ENCODE data around the gene PCSK1N.

DNA sequence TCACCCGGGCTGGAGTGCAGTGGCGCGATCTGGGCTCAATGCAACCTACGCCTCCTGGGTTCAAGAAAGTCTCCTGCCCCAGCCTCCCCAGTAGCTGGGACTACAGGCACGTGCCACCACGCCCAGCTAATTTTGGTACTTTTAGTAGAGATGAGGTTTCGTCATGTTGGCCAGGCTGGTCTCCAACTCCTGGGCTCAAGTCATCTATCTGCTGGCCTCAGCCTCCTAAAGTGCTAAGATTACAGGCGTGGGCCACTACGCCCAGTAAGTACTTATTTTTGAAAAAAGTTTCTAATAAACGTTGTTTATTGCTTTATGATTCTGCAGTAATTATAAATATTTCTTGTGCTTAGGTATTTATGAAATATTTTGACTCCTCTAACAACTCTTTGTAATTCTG is 4.3 kb upstream of the PCSK1N start:
- TF ChIP-seq FOXP1 (IDR thresholded peaks at IDR 0.05) (no peak), FOXP1 (CRISPR knock-in tag; IDR thresholded peaks at IDR 0.05) (no peak), NFIC (IDR thresholded peaks at IDR 0.05; ENCODE audit: low read length) (no peak), POLR2A (IDR thresholded peaks at IDR 0.05; ENCODE audit: insufficient read depth in 1 of 2, low read depth in 2 of 2, low read length in 2 of 2) (no peak), JUND (CRISPR knock-in tag; IDR thresholded peaks at IDR 0.05) (no peak), ZSCAN29 (CRISPR knock-in tag; conservative IDR thresholded peaks at IDR 0.05) (no peak), POLR2AphosphoS5 (IDR thresholded peaks at IDR 0.05; ENCODE audit: low read depth, low read length) (no peak), ZBTB8A (CRISPR knock-in tag; IDR thresholded peaks at IDR 0.05; ENCODE audit: borderline replicate concordance, low read depth) (no peak)
- TF ChIP-seq, protein P1, sequence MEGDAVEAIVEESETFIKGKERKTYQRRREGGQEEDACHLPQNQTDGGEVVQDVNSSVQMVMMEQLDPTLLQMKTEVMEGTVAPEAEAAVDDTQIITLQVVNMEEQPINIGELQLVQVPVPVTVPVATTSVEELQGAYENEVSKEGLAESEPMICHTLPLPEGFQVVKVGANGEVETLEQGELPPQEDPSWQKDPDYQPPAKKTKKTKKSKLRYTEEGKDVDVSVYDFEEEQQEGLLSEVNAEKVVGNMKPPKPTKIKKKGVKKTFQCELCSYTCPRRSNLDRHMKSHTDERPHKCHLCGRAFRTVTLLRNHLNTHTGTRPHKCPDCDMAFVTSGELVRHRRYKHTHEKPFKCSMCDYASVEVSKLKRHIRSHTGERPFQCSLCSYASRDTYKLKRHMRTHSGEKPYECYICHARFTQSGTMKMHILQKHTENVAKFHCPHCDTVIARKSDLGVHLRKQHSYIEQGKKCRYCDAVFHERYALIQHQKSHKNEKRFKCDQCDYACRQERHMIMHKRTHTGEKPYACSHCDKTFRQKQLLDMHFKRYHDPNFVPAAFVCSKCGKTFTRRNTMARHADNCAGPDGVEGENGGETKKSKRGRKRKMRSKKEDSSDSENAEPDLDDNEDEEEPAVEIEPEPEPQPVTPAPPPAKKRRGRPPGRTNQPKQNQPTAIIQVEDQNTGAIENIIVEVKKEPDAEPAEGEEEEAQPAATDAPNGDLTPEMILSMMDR (CRISPR knock-in tag; IDR thresholded peaks at IDR 0.05): no peak
- TF ChIP-seq, protein P2, sequence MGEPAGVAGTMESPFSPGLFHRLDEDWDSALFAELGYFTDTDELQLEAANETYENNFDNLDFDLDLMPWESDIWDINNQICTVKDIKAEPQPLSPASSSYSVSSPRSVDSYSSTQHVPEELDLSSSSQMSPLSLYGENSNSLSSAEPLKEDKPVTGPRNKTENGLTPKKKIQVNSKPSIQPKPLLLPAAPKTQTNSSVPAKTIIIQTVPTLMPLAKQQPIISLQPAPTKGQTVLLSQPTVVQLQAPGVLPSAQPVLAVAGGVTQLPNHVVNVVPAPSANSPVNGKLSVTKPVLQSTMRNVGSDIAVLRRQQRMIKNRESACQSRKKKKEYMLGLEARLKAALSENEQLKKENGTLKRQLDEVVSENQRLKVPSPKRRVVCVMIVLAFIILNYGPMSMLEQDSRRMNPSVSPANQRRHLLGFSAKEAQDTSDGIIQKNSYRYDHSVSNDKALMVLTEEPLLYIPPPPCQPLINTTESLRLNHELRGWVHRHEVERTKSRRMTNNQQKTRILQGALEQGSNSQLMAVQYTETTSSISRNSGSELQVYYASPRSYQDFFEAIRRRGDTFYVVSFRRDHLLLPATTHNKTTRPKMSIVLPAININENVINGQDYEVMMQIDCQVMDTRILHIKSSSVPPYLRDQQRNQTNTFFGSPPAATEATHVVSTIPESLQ (CRISPR knock-in tag; conservative IDR thresholded peaks at IDR 0.05): no peak
